Dendritic cell treated with granulocyte-macrophage colony-stimulating factor and Interleukin-4, amounts not matched to agents 40 ng/mL and 50 ng/mL, for 4 days (primary cell): Measurements from ENCODE around the gene RNF220.
"Not testable (repeated sequence)": the region's sequence is repeated elsewhere in the genome, so short reads cannot be mapped to it uniquely, and the experiment has no call there.

Experiments
- H3K27ac Mint-ChIP-seq: one replicate; pipeline ENCODE4 v1.8.0; 2022; ENCODE audit warnings: mild to moderate bottlenecking, mixed read lengths
- H3K27me3 Mint-ChIP-seq: one replicate; pipeline ENCODE4 v1.8.0; 2022; ENCODE audit warnings: mild to moderate bottlenecking, mixed read lengths
- H3K36me3 Mint-ChIP-seq: one replicate; pipeline ENCODE4 v1.8.0; 2022; ENCODE audit warnings: low read depth, mixed read lengths
- H3K4me1 Mint-ChIP-seq: one replicate; pipeline ENCODE4 v1.8.0; 2022; ENCODE audit warnings: low read depth, mixed read lengths
- H3K4me3 Mint-ChIP-seq: one replicate; pipeline ENCODE4 v1.8.0; 2022; ENCODE audit warnings: mild to moderate bottlenecking, moderate library complexity, mixed read lengths
- H3K9me3 Mint-ChIP-seq: one replicate; pipeline ENCODE4 v1.8.0; 2022; ENCODE audit warnings: mixed read lengths
- intact Hi-C: fragments of 100-400 bp; cut with micrococcal nuclease; formaldehyde crosslinking; loops from one replicate; pipeline ENCODE4 v1.15.0; 2022

RNF220 gene

GRCh38 chr1:44502823-44503222 is 97.8 kb downstream of the RNF220 start:
- H3K36me3 Mint-ChIP-seq, H3K9me3 Mint-ChIP-seq, H3K4me1 Mint-ChIP-seq, H3K27me3 Mint-ChIP-seq, H3K27ac Mint-ChIP-seq, H3K4me3 Mint-ChIP-seq, intact Hi-C loops: not testable (repeated sequence)

- H3K9me3 Mint-ChIP-seq: no peaks in the 10 kb centered on the region
- no peak overlapping the region for H3K27ac Mint-ChIP-seq
- no peak overlapping the region for H3K4me3 Mint-ChIP-seq
These were observed 98.6 kb downstream of the RNF220 start for GRCh38 chr1:44503625-44504024.

GRCh38 chr1:44505210-44505993 is 100.3 kb downstream of the RNF220 start:
- peaks cover 11% of the 10 kb centered on the region for H3K4me1 Mint-ChIP-seq
- no peaks in the 10 kb centered on the region for H3K9me3 Mint-ChIP-seq
- intact Hi-C loops: no loop called here
- H3K36me3 Mint-ChIP-seq: no peaks in the 10 kb centered on the region
- no peak overlapping the region for H3K27ac Mint-ChIP-seq
- H3K27me3 Mint-ChIP-seq: peaks cover 7% of the 10 kb centered on the region
- H3K4me3 Mint-ChIP-seq: no peak overlapping the region

More at GRCh38 chr1:44503625-44504024, 98.6 kb downstream of the RNF220 start:
- intact Hi-C loops: no loop called here
- Mint-ChIP-seq H3K27me3 (peaks cover 4% of the 10 kb centered on the region), H3K4me1 (peaks cover 5% of the 10 kb centered on the region), H3K36me3 (no peaks in the 10 kb centered on the region)

- peaks cover 8% of the 10 kb centered on the region for H3K27me3 Mint-ChIP-seq
- H3K4me1 Mint-ChIP-seq: peaks cover 10% of the 10 kb centered on the region
- intact Hi-C loops: no loop called here
These were observed 102.7 kb downstream of the RNF220 start for GRCh38 chr1:44507490-44508396.

GRCh38 chr1:44508397-44508745 is 103.3 kb downstream of the RNF220 start:
- no peak overlapping the region for H3K27ac Mint-ChIP-seq
- intact Hi-C loops: no loop called here
- no peak overlapping the region for H3K4me3 Mint-ChIP-seq

More at GRCh38 chr1:44507490-44508396, 102.7 kb downstream of the RNF220 start:
- no peaks in the 10 kb centered on the region for H3K9me3 Mint-ChIP-seq
- H3K27ac Mint-ChIP-seq: no peak overlapping the region
- no peak overlapping the region for H3K4me3 Mint-ChIP-seq
- H3K36me3 Mint-ChIP-seq: no peaks in the 10 kb centered on the region

GRCh38 chr1:44511363-44511762 is 106.3 kb downstream of the RNF220 start:
- intact Hi-C loops: no loop called here
- Mint-ChIP-seq H3K36me3 (no peaks in the 10 kb centered on the region), H3K9me3 (no peaks in the 10 kb centered on the region), H3K27me3 (peaks cover 8% of the 10 kb centered on the region), H3K27ac (no peak overlapping the region), H3K4me1 (peaks cover 10% of the 10 kb centered on the region), H3K4me3 (no peak overlapping the region)

More at GRCh38 chr1:44508397-44508745, 103.3 kb downstream of the RNF220 start:
- H3K9me3 Mint-ChIP-seq: no peaks in the 10 kb centered on the region
- H3K36me3 Mint-ChIP-seq: no peaks in the 10 kb centered on the region
- peaks cover 10% of the 10 kb centered on the region for H3K4me1 Mint-ChIP-seq
- H3K27me3 Mint-ChIP-seq: peaks cover 8% of the 10 kb centered on the region

- H3K4me1 Mint-ChIP-seq: peaks cover 10% of the 10 kb centered on the region
- H3K4me3 Mint-ChIP-seq: no peak overlapping the region
- intact Hi-C loops: no loop called here
- no peaks in the 10 kb centered on the region for H3K9me3 Mint-ChIP-seq
- no peaks in the 10 kb centered on the region for H3K36me3 Mint-ChIP-seq
- peaks cover 9% of the 10 kb centered on the region for H3K27me3 Mint-ChIP-seq
- no peak overlapping the region for H3K27ac Mint-ChIP-seq
These were observed 106.7 kb downstream of the RNF220 start for GRCh38 chr1:44511769-44512168.

- H3K4me3 Mint-ChIP-seq: no peak overlapping the region
- intact Hi-C loops: no loop called here
- H3K9me3 Mint-ChIP-seq: no peaks in the 10 kb centered on the region
- H3K27ac Mint-ChIP-seq: no peak overlapping the region
- peaks cover 13% of the 10 kb centered on the region for H3K27me3 Mint-ChIP-seq
- H3K4me1 Mint-ChIP-seq: peaks cover 10% of the 10 kb centered on the region
- no peaks in the 10 kb centered on the region for H3K36me3 Mint-ChIP-seq
These were observed 107.3 kb downstream of the RNF220 start for GRCh38 chr1:44512313-44512885.

GRCh38 chr1:44513111-44513510 is 108.1 kb downstream of the RNF220 start:
- H3K27me3 Mint-ChIP-seq: peaks cover 13% of the 10 kb centered on the region
- peaks cover 10% of the 10 kb centered on the region for H3K4me1 Mint-ChIP-seq
- H3K27ac Mint-ChIP-seq: no peak overlapping the region
- no peak overlapping the region for H3K4me3 Mint-ChIP-seq
- intact Hi-C loops: no loop called here
- H3K9me3 Mint-ChIP-seq: no peaks in the 10 kb centered on the region
- H3K36me3 Mint-ChIP-seq: no peaks in the 10 kb centered on the region

GRCh38 chr1:44514673-44515072 is 109.6 kb downstream of the RNF220 start:
- Mint-ChIP-seq H3K27ac (no peak overlapping the region), H3K36me3 (no peaks in the 10 kb centered on the region), H3K4me3 (no peak overlapping the region), H3K4me1 (peaks cover 21% of the 10 kb centered on the region), H3K27me3 (peaks cover 7% of the 10 kb centered on the region), H3K9me3 (no peaks in the 10 kb centered on the region)
- intact Hi-C loops: no loop called here

- Mint-ChIP-seq H3K27ac (no peak overlapping the region), H3K4me3 (no peak overlapping the region), H3K27me3 (peaks cover 7% of the 10 kb centered on the region), H3K36me3 (no peaks in the 10 kb centered on the region), H3K9me3 (no peaks in the 10 kb centered on the region), H3K4me1 (peaks cover 17% of the 10 kb centered on the region)
- intact Hi-C loops: no loop called here
These were observed 110.4 kb downstream of the RNF220 start for GRCh38 chr1:44515416-44515815.

GRCh38 chr1:44519035-44519676 is 114.1 kb downstream of the RNF220 start:
- intact Hi-C loops: no loop called here
- Mint-ChIP-seq H3K27me3 (peaks cover 5% of the 10 kb centered on the region), H3K27ac (peak overlapping the region; percentile 20)

GRCh38 chr1:44521378-44522080 is 116.5 kb downstream of the RNF220 start:
- H3K4me3 Mint-ChIP-seq: no peak overlapping the region
- H3K9me3 Mint-ChIP-seq: no peaks in the 10 kb centered on the region
- H3K27me3 Mint-ChIP-seq: peaks cover 5% of the 10 kb centered on the region
- H3K4me1 Mint-ChIP-seq: peaks cover 14% of the 10 kb centered on the region
- no peaks in the 10 kb centered on the region for H3K36me3 Mint-ChIP-seq
- H3K27ac Mint-ChIP-seq: no peak overlapping the region
- intact Hi-C loops: no loop called here

More at GRCh38 chr1:44519035-44519676, 114.1 kb downstream of the RNF220 start:
- H3K4me3 Mint-ChIP-seq: no peak overlapping the region
- H3K36me3 Mint-ChIP-seq: no peaks in the 10 kb centered on the region
- H3K4me1 Mint-ChIP-seq: peaks cover 14% of the 10 kb centered on the region
- H3K9me3 Mint-ChIP-seq: no peaks in the 10 kb centered on the region
